Endothelial cell of umbilical vein (primary cell): ENCODE results near the gene TFIP11.

Experiments used
- CTCF ChIP-seq, 2 donors: IDR thresholded peaks; 1 replicate in 1 of 2; 2 replicates in 1 of 2; pipeline ENCODE4 v1.5.1; 2011; ENCODE audit warnings: low read length in 2 of 2, mild to moderate bottlenecking in 2 of 2, moderate library complexity in 2 of 2, control low read depth in 1 of 2, inconsistent platforms in 1 of 2, low read depth in 1 of 2; ENCODE audit not compliant: insufficient read depth in 1 of 2; ENCODE audit errors: extremely low read depth in 1 of 2
- MAX ChIP-seq: IDR thresholded peaks from 2 replicates; pipeline ENCODE4 v1.6.1; 2011; ENCODE audit not compliant: insufficient read depth, insufficient read length
- MYC ChIP-seq: IDR thresholded peaks from one replicate; pipeline ENCODE4 v1.6.1; 2011; ENCODE audit warnings: mild to moderate bottlenecking, low read depth, low read length
- POLR2A ChIP-seq: IDR thresholded peaks from 2 replicates; pipeline ENCODE4 v1.6.1; 2012; ENCODE audit warnings: low read depth, mild to moderate bottlenecking, control low read depth, low read length
- POLR2AphosphoS5 ChIP-seq: IDR thresholded peaks from 2 replicates; pipeline ENCODE4 v1.6.1; 2012; ENCODE audit warnings: low read depth, mild to moderate bottlenecking, control low read depth, low read length, moderate library complexity; ENCODE audit not compliant: insufficient read depth

GRCh38 chr22:26476705-26477340 lies 35.5 kb downstream of the TFIP11 start:
- TF ChIP-seq CTCF (IDR thresholded peaks at IDR 0.05; ENCODE audit: extremely low read depth in 1 of 2, insufficient read depth in 1 of 2, low read depth in 1 of 2, low read length in 2 of 2) (no peak), MYC (no peak), MAX (no peak), POLR2AphosphoS5 (no peak), POLR2A (no peak)
